ENCODE results near the gene DDX46. TPM values are rescaled to one million over a fixed set of nuclear protein-coding genes. Genes with fewer than 3 reads are reported as not detected.

The DDX46 gene
- total RNA-seq, 4 donors from 2014 or later, result 29.1 to 41.3 (median 36.8) TPM

DNA sequence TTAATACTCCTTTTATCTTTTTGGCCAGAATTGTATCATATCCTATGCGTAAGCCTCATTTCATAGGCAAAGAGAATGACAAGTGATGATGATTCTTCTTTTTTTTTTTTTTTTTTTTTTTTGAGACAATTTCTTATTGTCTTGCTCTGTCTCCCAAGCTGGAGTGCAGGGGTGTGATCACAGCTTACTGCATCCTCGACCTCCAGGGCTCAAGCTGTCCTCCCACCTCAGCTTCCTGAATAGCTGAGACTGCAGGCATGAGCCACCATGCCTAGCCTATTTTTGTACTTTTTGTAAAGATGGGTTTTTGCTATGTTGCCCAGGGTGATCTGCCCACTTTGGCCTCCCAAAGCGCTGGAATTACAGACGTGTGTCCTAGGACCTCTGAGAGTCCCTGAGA, 45.2 kb downstream of the DDX46 start:
- intact Hi-C loops (cut with DNase I; ENCODE audit: low total_unique reads), result no loop called here

DNA sequence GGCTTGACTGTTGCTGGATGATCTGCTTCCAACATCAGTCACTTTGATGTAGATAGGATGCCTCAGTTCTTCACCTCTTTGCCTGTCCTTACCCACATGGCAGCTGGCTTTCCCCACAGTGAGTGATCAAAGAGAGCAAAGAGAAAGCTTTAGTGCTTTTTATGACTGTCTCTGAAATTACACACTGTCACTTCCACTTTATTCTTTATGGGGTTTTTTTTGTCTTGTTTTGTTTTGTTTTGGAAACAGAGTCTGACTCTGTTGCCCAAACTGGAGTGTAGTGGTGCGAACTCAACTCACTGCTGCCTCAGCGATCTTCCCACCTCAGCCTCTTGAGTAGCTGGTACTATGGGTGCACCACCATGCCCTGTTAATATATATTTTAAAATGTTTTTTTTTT, 54.8 kb downstream of the DDX46 start:
- intact Hi-C loops (cut with DNase I; ENCODE audit: low total_unique reads), result no loop called here
- DNase-seq (no peak), ATAC-seq (no peak)

More for the DNA sequence above, 45.2 kb downstream of the DDX46 start:
- TF ChIP-seq CTCF (IDR thresholded peaks at IDR 0.05 in 4 of 5, conservative IDR thresholded peaks at IDR 0.05 in 1 of 5), result no peak
- in situ Hi-C loops (cut with MboI; ENCODE audit: low sequenced_read_pairs in 4 of 4), result no loop called here
- no peaks in the 10 kb centered on the region for H3K27me3 ChIP-seq
- no peaks in the 10 kb centered on the region for H3K4me1 ChIP-seq
- no peaks in the 10 kb centered on the region for H3K9me3 ChIP-seq
- no peak for ATAC-seq
- no peak overlapping the region for H3K27ac ChIP-seq
- no peak for DNase-seq
- H3K36me3 ChIP-seq, result peaks cover 0 to 41% of the 10 kb centered on the region in 2 donors
- H3K4me3 ChIP-seq, result no peak overlapping the region

GRCh38 chr5:134813827-134814226, 55.2 kb downstream of the DDX46 start:
- peaks cover 0 to 88% of the 10 kb centered on the region in 2 donors for H3K36me3 ChIP-seq

More for the DNA sequence above, 54.8 kb downstream of the DDX46 start:
- Histone ChIP-seq H3K36me3 (peaks cover 0 to 88% of the 10 kb centered on the region in 2 donors), H3K4me3 (no peak overlapping the region), H3K9me3 (no peaks in the 10 kb centered on the region), H3K4me1 (no peaks in the 10 kb centered on the region), H3K27me3 (no peaks in the 10 kb centered on the region), H3K27ac (no peak overlapping the region)
- no peak for TF ChIP-seq POLR2A (IDR thresholded peaks at IDR 0.05)
- no peak for TF ChIP-seq CTCF (IDR thresholded peaks at IDR 0.05 in 4 of 5, conservative IDR thresholded peaks at IDR 0.05 in 1 of 5)
- in situ Hi-C loops (cut with MboI; ENCODE audit: low sequenced_read_pairs in 4 of 4), result no loop called here

GRCh38 chr5:134817006-134817405, 58.4 kb downstream of the DDX46 start:
- ATAC-seq (no peak), DNase-seq (no peak)
- in situ Hi-C loops (cut with MboI; ENCODE audit: low sequenced_read_pairs in 4 of 4) (no loop called here), intact Hi-C loops (cut with DNase I; ENCODE audit: low total_unique reads) (no loop called here)
- Histone ChIP-seq H3K4me3 (no peak overlapping the region), H3K27ac (no peak overlapping the region), H3K36me3 (peaks cover 0 to 88% of the 10 kb centered on the region in 2 donors), H3K27me3 (no peaks in the 10 kb centered on the region), H3K9me3 (no peaks in the 10 kb centered on the region), H3K4me1 (no peaks in the 10 kb centered on the region)
- TF ChIP-seq POLR2A (IDR thresholded peaks at IDR 0.05) (no peak), CTCF (IDR thresholded peaks at IDR 0.05 in 4 of 5, conservative IDR thresholded peaks at IDR 0.05 in 1 of 5) (no peak)

More at GRCh38 chr5:134813827-134814226, 55.2 kb downstream of the DDX46 start:
- no peak overlapping the region for H3K4me3 ChIP-seq
- ATAC-seq (no peak), DNase-seq (no peak)
- H3K27me3 ChIP-seq, result no peaks in the 10 kb centered on the region
- no peaks in the 10 kb centered on the region for H3K9me3 ChIP-seq
- intact Hi-C loops (cut with DNase I; ENCODE audit: low total_unique reads) (no loop called here), in situ Hi-C loops (cut with MboI; ENCODE audit: low sequenced_read_pairs in 4 of 4) (no loop called here)
- H3K4me1 ChIP-seq, result no peaks in the 10 kb centered on the region
- H3K27ac ChIP-seq, result no peak overlapping the region
- TF ChIP-seq CTCF (IDR thresholded peaks at IDR 0.05 in 4 of 5, conservative IDR thresholded peaks at IDR 0.05 in 1 of 5), result no peak
- TF ChIP-seq POLR2A (IDR thresholded peaks at IDR 0.05), result no peak

DNA sequence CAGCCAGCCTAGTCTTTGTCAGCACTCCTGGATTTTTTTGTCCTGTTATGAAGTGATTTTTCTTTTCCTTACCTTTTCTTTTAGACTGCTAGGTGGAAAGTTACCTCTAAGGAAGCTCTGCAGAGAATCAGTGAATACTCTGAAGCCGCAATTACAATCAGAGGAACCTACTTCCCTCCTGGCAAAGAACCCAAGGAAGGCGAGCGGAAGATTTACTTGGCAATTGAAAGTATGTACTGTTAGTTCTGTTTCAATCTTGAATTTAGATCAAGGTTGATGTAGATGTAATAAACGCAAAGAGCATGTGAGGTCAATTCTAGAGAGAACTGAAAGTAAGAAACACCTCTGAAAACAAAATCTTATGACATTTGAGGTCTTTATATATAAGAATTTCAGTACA, 60.2 kb downstream of the DDX46 start:
- peak overlapping the region in 1 of 4 donors; percentile 16 for H3K27ac ChIP-seq
- peaks cover 0 to 82% of the 10 kb centered on the region in 2 donors for H3K36me3 ChIP-seq

More for the DNA sequence above, 60.2 kb downstream of the DDX46 start:
- ATAC-seq, result no peak
- H3K4me1 ChIP-seq, result no peaks in the 10 kb centered on the region
- in situ Hi-C loops (cut with MboI; ENCODE audit: low sequenced_read_pairs in 4 of 4) (no loop called here), intact Hi-C loops (cut with DNase I; ENCODE audit: low total_unique reads) (no loop called here)
- no peaks in the 10 kb centered on the region for H3K27me3 ChIP-seq
- no peak overlapping the region for H3K4me3 ChIP-seq
- TF ChIP-seq POLR2A (IDR thresholded peaks at IDR 0.05) (no peak), CTCF (IDR thresholded peaks at IDR 0.05 in 4 of 5, conservative IDR thresholded peaks at IDR 0.05 in 1 of 5) (no peak)
- DNase-seq, result no peak
- H3K9me3 ChIP-seq, result no peaks in the 10 kb centered on the region
